Aortic smooth muscle cell (primary cell): ENCODE results near the gene OR8J3. TPM values are rescaled to one million over a fixed set of nuclear protein-coding genes. Genes with fewer than 3 reads are reported as not detected.

Experiments
- total RNA-seq: library from RNA; depleted of rRNA; stranded (reverse); fragments of >200 nt; gene quantifications from 2 replicates; pipeline ENCODE4 v1.2.3, GENCODE V29; 2014

The OR8J3 gene
- total RNA-seq: not detected in 2 replicates

GRCh38 chr11:56140151-56140661 is at the start of gene OR8J3:
Gene OR8J3, minus strand, starts transcription at chr11:56140201. Its CDS starts 2,483 bp downstream, at chr11:56137718.

DNA sequence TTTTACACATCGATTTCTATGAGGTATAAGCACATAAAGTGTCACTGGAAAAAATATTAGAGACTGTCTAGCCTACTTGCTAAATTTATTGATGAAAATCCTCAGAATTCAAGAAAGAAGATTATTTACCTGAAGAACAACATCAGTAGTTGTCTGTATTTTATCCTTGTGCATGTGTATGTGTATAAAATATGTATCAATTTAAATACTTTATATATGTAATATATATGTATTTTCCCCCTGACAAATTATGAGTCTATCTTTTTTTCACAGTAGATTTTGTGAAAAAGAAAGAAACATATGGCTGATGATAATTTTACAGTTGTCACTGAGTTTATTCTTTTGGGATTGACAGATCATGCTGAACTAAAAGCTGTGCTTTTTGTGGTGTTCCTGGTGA is 36.3 kb upstream of the OR8J3 start, which contains the start of gene OR5J2:
Gene OR5J2 (plus strand): TSS at position 301 of the 400 bp plus-strand sequence. CDS start 0 bp downstream, at position 301.

GRCh38 chr11:56160217-56160616 is 20.2 kb upstream of the OR8J3 start, which contains the start of gene OR8K5:
Gene OR8K5, minus strand, starts transcription at chr11:56160317. Its CDS starts 0 bp downstream, at chr11:56160317.

GRCh38 chr11:56122073-56122472 is 17.9 kb downstream of the OR8J3 start, which contains the start of gene OR8H3:
Gene OR8H3, plus strand, starts transcription at chr11:56122373. Its CDS starts 0 bp downstream, at chr11:56122373.

GRCh38 chr11:56103210-56103737 is 36.7 kb downstream of the OR8J3 start, which contains the start of gene OR8H2:
Gene OR8H2, plus strand, starts transcription at chr11:56103687. Its CDS starts 1,356 bp downstream, at chr11:56105043.

DNA sequence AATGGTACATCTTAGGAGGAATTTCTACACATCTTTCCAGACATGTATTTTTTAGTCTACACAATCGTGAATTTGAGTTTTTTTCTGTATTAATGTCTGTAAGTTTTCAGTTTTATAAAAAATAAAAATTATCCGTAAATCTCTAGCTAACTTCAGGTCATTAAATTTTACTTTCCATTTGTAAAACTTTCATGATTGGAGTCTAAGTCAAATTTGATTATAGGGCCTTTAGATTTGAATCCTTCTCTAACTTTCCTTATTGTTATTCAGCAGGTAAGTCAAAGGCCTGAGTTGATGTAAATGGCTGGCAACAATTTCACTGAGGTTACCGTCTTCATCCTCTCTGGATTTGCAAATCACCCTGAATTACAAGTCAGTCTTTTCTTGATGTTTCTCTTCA is 47.0 kb downstream of the OR8J3 start, which contains the start of gene OR8I2:
Gene OR8I2 (plus strand): TSS at position 301 of the 400 bp plus-strand sequence. CDS start 0 bp downstream, at position 301.

Other genes starting within 250 kb of the OR8J3 start
- not detected in 2 replicates for gene OR5W2, start 225.6 kb downstream of the OR8J3 start, total RNA-seq
- not detected in 2 replicates for gene OR5I1, start 203.8 kb downstream of the OR8J3 start, total RNA-seq
- gene OR10AG1, start 170.3 kb downstream of the OR8J3 start, total RNA-seq: not detected in 2 replicates
- gene OR5F1, start 145.6 kb downstream of the OR8J3 start, total RNA-seq: not detected in 2 replicates
- not detected in 2 replicates for gene OR5AS1, start 112.5 kb downstream of the OR8J3 start, total RNA-seq
- gene OR8I2, start 46.9 kb downstream of the OR8J3 start, total RNA-seq: not detected in 2 replicates
- not detected in 2 replicates for gene OR8H2, start 36.5 kb downstream of the OR8J3 start, total RNA-seq
- not detected in 2 replicates for gene OR8H3, start 17.8 kb downstream of the OR8J3 start, total RNA-seq
- gene OR8K5, start 20.1 kb upstream of the OR8J3 start, total RNA-seq: not detected in 2 replicates
- gene OR5J2, start 36.4 kb upstream of the OR8J3 start, total RNA-seq: not detected in 2 replicates
- not detected in 2 replicates for gene OR5T2, start 94.1 kb upstream of the OR8J3 start, total RNA-seq
- gene OR5T3, start 112.1 kb upstream of the OR8J3 start, total RNA-seq: not detected in 2 replicates
- gene OR5T1, start 134.0 kb upstream of the OR8J3 start, total RNA-seq: not detected in 2 replicates
- gene OR8H1, start 152.1 kb upstream of the OR8J3 start, total RNA-seq: not detected in 2 replicates
- not detected in 2 replicates for gene OR8K3, start 174.9 kb upstream of the OR8J3 start, total RNA-seq
- gene OR8K1, start 205.8 kb upstream of the OR8J3 start, total RNA-seq: not detected in 2 replicates
- gene OR8J1, start 214.1 kb upstream of the OR8J3 start, total RNA-seq: not detected in 2 replicates
- not detected in 2 replicates for gene OR8U1, start 235.4 kb upstream of the OR8J3 start, total RNA-seq